Neural progenitor cell (in vitro differentiated cells): ENCODE measurements around the gene PRSS38.
"Not testable (repeated sequence)": the region's sequence is repeated elsewhere in the genome, so short reads cannot be mapped to it uniquely, and the experiment has no call there.

ENCODE experiments used
- CTCF ChIP-seq: fragments of 200-600 bp; sonication (generic); IDR thresholded peaks from 2 replicates; pipeline ENCODE4 v1.5.1; 2017; ENCODE audit warnings: antibody characterized with exemption, mild to moderate bottlenecking
- EZH2 ChIP-seq: fragments of 200-600 bp; sonication (generic); IDR thresholded peaks from 2 replicates; pipeline ENCODE4 v1.6.1; 2017; ENCODE audit warnings: antibody characterized with exemption, mild to moderate bottlenecking, moderate library complexity

DNA sequence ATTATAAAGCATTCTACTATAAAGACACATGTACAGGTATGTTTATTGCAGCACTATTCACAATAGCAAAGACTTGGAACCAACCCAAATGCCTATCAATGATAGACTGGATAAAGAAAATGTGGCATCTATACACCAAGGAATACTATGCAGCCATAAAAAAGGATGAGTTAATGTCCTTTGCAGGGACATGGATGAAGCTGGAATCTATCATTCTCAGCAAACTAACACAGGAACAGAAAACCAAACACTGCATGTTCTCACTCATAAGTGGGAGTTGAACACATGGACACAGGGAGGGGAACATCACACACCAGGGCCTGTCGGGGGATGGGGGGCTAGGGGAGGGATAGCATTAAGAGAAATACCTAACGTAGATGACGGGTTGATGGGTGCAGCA, 62.3 kb downstream of the PRSS38 start:
- not testable (repeated sequence) for TF ChIP-seq CTCF, EZH2
